Hematopoietic multipotent progenitor cell treated with erythropoietin and hydrocortisone succinate and interleukin-3 and kit ligand, for 4 days (in vitro differentiated cells): ENCODE data around the gene CEP89.
"Not testable (repeated sequence)": the region's sequence is repeated elsewhere in the genome, so short reads cannot be mapped to it uniquely, and the experiment has no call there.

Experiments used
- DNase-seq: peaks from one replicate; pipeline ENCODE4 v3.0.0-alpha.2; 2015

Gene CEP89

DNA sequence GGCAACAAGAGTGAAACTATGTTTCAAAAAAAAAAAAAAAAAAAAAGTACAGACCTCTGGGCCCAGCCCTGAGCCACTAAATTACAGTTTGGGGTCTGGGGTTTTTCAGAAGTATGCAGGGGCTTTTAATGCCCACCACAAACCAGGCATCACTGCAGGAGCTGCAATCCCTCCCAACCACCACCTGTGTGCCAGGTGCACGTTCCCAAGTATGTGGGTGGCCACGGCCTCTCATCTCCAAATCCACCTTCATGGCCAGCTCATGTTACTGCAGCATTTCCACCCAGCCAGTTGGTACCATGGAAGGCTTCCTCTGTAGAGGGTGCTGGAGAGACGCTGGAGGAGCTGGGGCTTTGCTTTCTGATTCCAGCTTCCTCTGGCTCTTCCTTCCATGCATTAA lies 26.5 kb downstream of the CEP89 start:
- DNase-seq: no peak

DNA sequence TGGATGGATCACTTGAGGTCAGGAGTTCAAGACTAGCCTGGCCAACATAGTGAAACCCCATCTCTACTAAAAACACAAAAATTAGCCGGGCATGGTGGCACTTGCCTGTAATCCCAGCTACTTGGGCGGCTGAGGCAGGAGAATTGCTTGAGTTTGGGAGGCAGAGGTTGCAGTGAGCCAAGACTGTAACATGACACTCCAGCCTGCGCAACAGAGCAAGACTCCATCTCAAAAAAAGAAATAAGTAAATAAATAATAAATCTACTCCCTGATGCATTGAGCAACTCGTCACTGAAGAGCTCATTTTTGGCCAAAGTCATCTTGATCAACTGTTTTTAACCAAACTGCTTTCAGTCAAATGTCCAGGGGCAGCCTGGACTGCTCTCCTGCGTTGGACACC lies 30.5 kb downstream of the CEP89 start:
- DNase-seq: not testable (repeated sequence)

DNA sequence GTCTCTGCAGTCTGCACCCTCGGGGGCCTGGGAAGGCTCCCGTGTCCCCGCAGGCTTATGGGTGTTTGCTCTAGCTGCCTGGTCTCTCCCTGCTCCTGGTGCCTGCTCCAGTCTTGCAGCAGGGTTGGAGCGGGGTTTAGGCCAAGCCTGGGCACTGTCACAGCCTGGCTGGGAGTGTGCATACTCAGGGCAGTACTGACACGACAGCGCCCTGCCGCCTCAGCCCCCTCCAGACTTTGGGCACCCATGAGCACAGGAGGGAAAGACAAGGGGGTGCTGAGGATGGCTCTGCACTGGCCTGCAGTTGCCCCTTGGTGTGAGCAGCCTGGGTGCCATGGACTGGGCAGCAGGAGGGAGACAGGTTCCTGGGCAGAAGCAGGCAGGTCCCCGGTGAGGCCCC lies 35.7 kb downstream of the CEP89 start:
- DNase-seq: no peak

DNA sequence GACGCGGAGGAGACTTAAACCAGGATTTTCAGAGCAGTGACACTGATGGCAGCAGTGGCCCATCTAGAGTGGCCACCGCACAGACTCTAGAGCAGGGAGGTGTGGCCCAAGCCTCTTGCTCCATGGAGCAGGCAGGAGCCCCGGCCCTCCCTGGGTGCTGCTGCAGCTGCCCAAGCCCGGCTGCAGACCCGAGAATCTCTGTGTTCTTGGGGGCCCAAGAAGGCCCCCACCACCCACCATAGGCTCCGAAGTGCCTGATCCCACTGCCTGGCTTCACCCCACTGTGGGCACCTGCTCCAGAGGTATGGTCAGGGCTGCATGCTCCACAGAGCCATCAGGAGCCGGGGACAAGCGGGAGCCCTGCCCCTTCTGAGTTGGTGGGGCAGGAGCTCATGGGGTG lies 36.1 kb downstream of the CEP89 start:
- no peak for DNase-seq

DNA sequence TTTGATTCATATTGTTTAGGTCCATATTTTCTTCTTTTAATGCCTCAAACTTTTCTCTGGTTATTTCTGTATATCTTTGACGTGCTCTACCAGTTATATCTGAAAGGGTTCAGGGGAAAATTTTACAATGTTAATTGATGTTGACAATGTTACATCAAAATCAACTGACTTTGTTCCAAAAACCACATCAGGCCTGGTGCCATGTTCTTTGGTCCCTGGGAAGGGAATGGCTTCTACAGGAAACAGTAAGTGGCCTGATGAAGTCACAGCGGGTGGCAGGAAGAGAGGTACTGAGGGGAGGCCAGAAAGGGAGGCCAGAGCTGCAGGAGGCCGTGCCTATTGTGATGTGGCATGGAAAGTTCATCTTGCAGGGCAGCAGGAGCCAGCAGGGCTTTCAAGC lies 38.2 kb downstream of the CEP89 start:
- no peak for DNase-seq

- no peak for DNase-seq
Measured at GRCh38 chr19:32930567-32930966, 41.2 kb downstream of the CEP89 start.

- no peak for DNase-seq
Measured at GRCh38 chr19:32928806-32929205, 43.0 kb downstream of the CEP89 start.

DNA sequence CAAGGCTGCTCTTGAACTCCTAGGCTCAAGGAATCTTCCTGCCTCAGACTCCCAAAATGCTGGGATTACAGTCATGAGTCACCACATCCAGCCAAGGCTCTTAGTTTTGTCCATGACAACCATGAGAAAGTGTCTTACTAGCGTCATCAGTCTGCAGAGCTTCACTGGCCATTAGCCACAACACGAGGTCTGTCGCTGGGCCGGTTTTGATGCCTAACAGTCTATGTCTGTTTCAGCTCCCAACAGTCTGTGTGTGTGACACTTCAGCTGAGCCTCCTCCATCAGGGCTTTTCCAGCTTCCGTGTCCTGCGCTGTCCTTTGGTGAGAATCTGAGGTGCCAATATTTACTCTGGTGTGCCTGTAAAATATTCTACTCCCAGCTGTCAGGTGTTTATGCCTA lies 47.6 kb downstream of the CEP89 start:
- no peak for DNase-seq

- DNase-seq: no peak
Measured at GRCh38 chr19:32921624-32922023, 50.1 kb downstream of the CEP89 start.

- DNase-seq: no peak
Measured at GRCh38 chr19:32919365-32919764, 52.4 kb downstream of the CEP89 start.

DNA sequence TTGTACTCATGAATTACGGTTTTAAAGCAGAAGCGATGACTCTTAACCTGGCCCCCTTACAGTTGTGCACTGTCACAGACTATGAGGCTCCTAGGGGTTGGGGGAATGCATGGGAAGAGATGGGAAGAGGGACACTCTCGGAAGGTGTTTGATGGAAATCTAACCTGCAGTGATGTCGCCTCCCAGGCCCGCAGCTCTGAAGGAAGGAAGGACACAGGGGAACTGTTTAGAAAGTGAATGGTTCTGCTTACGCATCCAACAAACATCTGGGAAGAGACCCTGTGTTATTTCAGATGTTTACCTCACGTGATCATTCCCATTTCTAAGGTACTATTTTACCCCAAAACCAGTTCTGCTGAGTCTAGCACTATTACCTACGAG lies 54.2 kb downstream of the CEP89 start:
- no peak for DNase-seq

DNA sequence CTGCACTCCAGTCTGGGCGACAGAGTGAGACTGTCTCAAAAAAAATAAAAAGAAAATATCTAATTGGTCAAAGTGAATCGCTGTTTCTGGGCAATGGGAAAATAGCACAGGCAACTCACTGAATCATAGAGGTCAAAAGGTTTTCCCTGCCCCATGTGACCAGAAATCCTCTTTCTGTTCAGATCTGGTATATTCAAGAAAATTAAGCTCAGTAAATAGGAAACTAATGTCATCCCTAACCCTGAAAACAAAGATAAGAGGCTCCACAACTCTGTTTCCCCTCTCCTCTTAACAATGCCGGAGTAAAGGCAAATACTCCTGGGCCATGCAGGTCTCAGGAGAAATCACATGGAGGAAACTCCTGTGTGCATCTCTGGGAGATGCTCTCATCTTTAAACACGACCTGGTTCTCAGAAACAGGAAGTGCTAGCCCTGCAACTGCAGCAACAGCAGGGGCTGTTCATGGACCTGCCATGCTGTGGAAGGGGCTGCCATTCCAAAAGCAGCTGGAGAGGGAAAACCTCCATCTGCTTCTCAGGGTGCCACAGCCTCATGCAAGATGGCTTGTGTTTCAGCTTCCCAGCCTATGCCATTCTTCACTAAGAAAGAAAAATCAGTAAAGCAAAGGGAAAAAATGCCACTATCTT lies 54.7 kb downstream of the CEP89 start:
- peak; percentile 5 for DNase-seq

GRCh38 chr19:32914879-32915660 lies 56.7 kb downstream of the CEP89 start:
- DNase-seq: no peak

- no peak for DNase-seq
Measured at GRCh38 chr19:32911467-32911866, 60.3 kb downstream of the CEP89 start.

DNA sequence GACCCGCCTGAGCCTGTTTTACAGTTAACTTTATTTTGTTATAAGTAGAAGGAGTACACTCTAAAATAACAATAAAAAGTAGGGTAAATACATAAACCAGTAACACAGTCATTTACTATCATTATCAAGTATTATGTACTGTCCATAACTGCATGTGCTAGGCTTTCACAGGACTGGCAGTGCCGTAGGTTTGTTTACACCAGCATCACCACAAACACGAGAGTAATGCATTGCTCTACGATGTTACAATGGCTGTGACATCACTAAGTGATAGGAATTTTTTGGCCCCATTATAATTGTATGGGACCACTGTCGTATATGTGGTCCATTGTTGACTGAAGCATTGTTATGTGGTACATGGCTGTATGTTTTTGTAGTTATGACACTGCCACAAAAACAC lies 60.9 kb downstream of the CEP89 start:
- no peak for DNase-seq

GRCh38 chr19:32910094-32910493 lies 61.7 kb downstream of the CEP89 start:
- no peak for DNase-seq

DNA sequence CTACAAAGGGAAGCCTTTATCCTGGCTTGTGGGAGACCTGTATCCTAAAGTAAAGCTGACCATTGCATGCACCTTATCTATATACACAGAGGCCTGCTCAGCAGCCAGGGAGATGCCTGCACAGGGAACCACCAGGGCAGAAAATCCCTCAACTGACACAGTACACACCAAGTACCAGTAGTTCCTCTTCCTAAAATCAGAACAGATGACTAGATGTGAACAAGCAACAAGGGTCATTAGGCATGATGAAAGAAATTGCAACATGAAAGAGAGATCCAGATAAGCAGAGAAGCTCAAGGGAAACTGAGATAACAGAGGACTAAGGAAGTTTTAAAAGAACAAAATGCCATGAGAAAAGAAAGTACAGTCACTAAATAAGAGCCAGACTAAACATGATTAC lies 62.5 kb downstream of the CEP89 start:
- DNase-seq: peak; percentile 24

- no peak for DNase-seq
Measured at GRCh38 chr19:32908641-32909190, 63.0 kb downstream of the CEP89 start.

DNA sequence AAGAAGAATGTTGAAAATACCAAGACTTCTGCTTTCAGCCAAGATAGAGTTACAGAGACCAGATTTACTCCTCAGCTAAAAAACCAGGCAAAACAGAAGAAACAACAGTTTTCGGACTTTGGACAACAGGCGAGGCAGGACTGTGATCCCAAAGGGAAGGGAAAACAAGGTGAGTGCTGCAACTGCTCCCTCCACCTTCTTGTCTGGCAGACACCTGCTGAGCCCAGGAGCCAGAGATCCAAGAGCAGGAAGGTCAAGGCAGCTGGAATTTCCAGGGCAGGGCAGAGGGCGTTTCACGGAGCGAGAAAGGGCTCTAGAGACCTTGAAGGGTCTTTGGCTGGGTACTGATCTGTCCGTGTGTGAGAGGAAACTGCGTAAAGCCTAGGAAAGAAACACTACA lies 69.3 kb downstream of the CEP89 start:
- no peak for DNase-seq

GRCh38 chr19:32901504-32902161 lies 70.1 kb downstream of the CEP89 start:
- no peak for DNase-seq

DNA sequence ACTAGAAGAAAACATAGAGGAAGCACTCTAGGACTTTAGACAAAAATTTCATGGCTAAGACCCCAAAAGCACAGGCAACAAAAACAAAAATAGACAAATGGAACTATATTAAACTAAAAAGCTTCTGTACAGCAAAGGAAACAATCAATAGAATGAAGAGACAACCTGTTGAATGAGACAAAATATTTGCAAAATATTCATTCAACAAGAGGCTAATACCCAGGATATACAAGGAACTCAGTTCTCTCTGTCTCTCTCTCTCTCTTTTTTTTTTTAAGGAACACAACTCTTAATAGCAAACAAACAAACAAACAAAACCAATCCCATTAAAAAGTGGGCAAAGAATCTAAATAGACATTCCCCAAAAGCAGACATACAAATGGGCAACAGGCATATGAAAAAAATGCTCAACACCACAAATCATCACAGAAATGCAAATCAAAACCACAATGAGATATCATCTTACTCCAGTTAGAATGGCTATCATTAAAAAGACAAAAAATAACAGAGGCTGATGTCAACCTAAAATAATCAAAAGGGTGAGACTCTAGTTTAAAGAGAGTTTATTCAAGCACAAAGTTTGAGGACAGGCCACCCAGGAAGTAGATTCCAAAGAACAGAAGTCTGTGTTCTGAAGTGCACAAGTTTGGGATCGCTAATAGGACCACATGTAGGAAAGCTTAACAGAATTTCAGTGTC lies 75.1 kb downstream of the CEP89 start:
- DNase-seq: no peak

GRCh38 chr19:32895384-32895783 lies 76.4 kb downstream of the CEP89 start:
- no peak for DNase-seq

DNA sequence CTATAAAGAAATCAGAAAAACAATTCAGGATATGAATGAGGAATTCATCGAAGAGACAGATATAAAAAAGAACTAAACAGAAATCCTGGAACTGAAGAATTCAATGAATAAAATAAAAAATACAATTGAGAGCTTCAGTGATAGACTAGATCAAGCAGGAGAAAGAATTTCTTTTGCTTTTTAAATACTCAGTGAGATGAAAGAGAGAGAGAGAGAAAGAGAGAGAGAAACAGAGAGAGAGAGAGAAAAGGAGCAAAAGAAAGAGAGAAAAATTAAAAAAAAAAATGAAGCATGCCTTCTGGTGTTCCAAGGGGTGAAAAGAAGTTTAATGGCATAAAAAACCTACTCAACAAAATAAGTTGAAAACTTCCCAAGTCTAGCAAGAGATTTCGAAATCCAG lies 80.1 kb downstream of the CEP89 start:
- DNase-seq: no peak
